MM.1S (cell line): ENCODE measurements around the gene PDIA6.

Experiments
- DNase-seq: peaks from one replicate; pipeline ENCODE4 v3.0.0-alpha.2; 2015
- H2AFZ ChIP-seq: fragments of 300-600 bp; sonication (generic); 2 replicates; pipeline ENCODE4 v1.6.0; 2016; ENCODE audit warnings: antibody characterized with exemption, low read length
- H3F3A ChIP-seq: fragments of 300-600 bp; sonication (generic); 2 replicates; pipeline ENCODE4 v1.6.1; 2016; ENCODE audit warnings: mild to moderate bottlenecking, antibody characterized with exemption, low read length, moderate library complexity, mixed read lengths; ENCODE audit not compliant: insufficient read depth
- H3K27ac ChIP-seq: fragments of 300-600 bp; sonication (generic); 2 replicates; pipeline ENCODE4 v1.5.1; 2016; ENCODE audit warnings: mild to moderate bottlenecking, low read length
- H3K27me3 ChIP-seq: fragments of 300-600 bp; sonication (generic); replicated peaks from 2 replicates; pipeline ENCODE4 v1.6.0; 2016; ENCODE audit warnings: low read length; ENCODE audit not compliant: insufficient read depth
- H3K36me3 ChIP-seq: fragments of 300-600 bp; sonication (generic); replicated peaks from 2 replicates; pipeline ENCODE4 v1.6.1; 2016; ENCODE audit warnings: mild to moderate bottlenecking, low read length, mixed read lengths; ENCODE audit not compliant: insufficient read depth
- H3K4me1 ChIP-seq: fragments of 300-600 bp; sonication (generic); 2 replicates; pipeline ENCODE4 v1.6.1; 2016; ENCODE audit warnings: low read length, mixed read lengths
- H3K4me2 ChIP-seq: fragments of 300-600 bp; sonication (generic); 2 replicates; pipeline ENCODE4 v1.6.0; 2016; ENCODE audit warnings: low read depth, low read length
- H3K4me3 ChIP-seq: fragments of 300-600 bp; sonication (generic); 2 replicates; pipeline ENCODE4 v1.5.1; 2016; ENCODE audit warnings: low read length, mixed read lengths
- H3K79me2 ChIP-seq: fragments of 300-600 bp; sonication (generic); 2 replicates; pipeline ENCODE4 v1.6.1; 2016; ENCODE audit warnings: mixed run types, low read length, mixed read lengths
- H3K9ac ChIP-seq: fragments of 300-600 bp; sonication (generic); 2 replicates; pipeline ENCODE4 v1.6.1; 2016; ENCODE audit warnings: low read length, mixed read lengths
- H3K9me2 ChIP-seq: fragments of 300-600 bp; sonication (generic); replicated peaks from 2 replicates; pipeline ENCODE4 v1.6.1; 2016; ENCODE audit warnings: mild to moderate bottlenecking, low read length, mixed read lengths; ENCODE audit not compliant: insufficient read depth
- H3K9me3 ChIP-seq: fragments of 300-600 bp; sonication (generic); replicated peaks from 2 replicates; pipeline ENCODE4 v1.6.1; 2016; ENCODE audit warnings: mild to moderate bottlenecking, low read length, mixed read lengths; ENCODE audit not compliant: insufficient read depth
- H4K20me1 ChIP-seq: fragments of 300-600 bp; sonication (generic); 2 replicates; pipeline ENCODE4 v1.6.1; 2016; ENCODE audit warnings: mild to moderate bottlenecking, low read length, moderate library complexity, mixed read lengths; ENCODE audit not compliant: insufficient read depth
- CTCF ChIP-seq: fragments of 300-600 bp; sonication (generic); IDR thresholded peaks from 2 replicates; pipeline ENCODE4 v1.5.1; 2016; ENCODE audit warnings: antibody characterized with exemption, low read length, mixed read lengths
- EZH2 ChIP-seq: fragments of 300-600 bp; sonication (generic); optimal IDR thresholded peaks from 2 replicates; pipeline ENCODE3; 2017; ENCODE audit warnings: low read depth, mild to moderate bottlenecking, antibody characterized with exemption, low read length, mixed read lengths
- EZH2phosphoT487 ChIP-seq: fragments of 300-600 bp; sonication (generic); IDR thresholded peaks from 2 replicates; pipeline ENCODE4 v1.6.1; 2018; ENCODE audit warnings: antibody characterized with exemption, low read length

The PDIA6 gene

GRCh38 chr2:10848541-10848940, 36.0 kb upstream of the PDIA6 start:
- H3K4me1 ChIP-seq, result no peaks in the 10 kb centered on the region

GRCh38 chr2:10847008-10847407, 34.4 kb upstream of the PDIA6 start:
- no peak overlapping the region for H3K4me3 ChIP-seq
- H3K36me3 ChIP-seq, result no peaks in the 10 kb centered on the region
- no peaks in the 10 kb centered on the region for H3K9me2 ChIP-seq
- no peak for DNase-seq
- no peak for TF ChIP-seq EZH2
- TF ChIP-seq CTCF, result no peak
- TF ChIP-seq EZH2phosphoT487, result no peak
- H3K79me2 ChIP-seq, result no peaks in the 10 kb centered on the region
- H3K9me3 ChIP-seq, result no peaks in the 10 kb centered on the region
- H4K20me1 ChIP-seq, result no peaks in the 10 kb centered on the region
- no peak overlapping the region for H3K9ac ChIP-seq
- no peak overlapping the region for H2AFZ ChIP-seq
- H3F3A ChIP-seq, result no peaks in the 10 kb centered on the region
- no peaks in the 10 kb centered on the region; the same call in 1 of the 2 replicates for H3K27me3 ChIP-seq
- H3K4me1 ChIP-seq, result no peaks in the 10 kb centered on the region
- H3K4me2 ChIP-seq, result no peak overlapping the region
- no peak overlapping the region for H3K27ac ChIP-seq

More at GRCh38 chr2:10848541-10848940, 36.0 kb upstream of the PDIA6 start:
- Histone ChIP-seq H3K27ac (no peak overlapping the region), H3K27me3 (no peaks in the 10 kb centered on the region; the same call in 1 of the 2 replicates), H3K79me2 (no peaks in the 10 kb centered on the region), H3K4me3 (no peak overlapping the region), H3K4me2 (no peak overlapping the region), H2AFZ (no peak overlapping the region), H3K36me3 (no peaks in the 10 kb centered on the region), H4K20me1 (no peaks in the 10 kb centered on the region), H3K9me2 (no peaks in the 10 kb centered on the region), H3K9me3 (no peaks in the 10 kb centered on the region), H3K9ac (no peak overlapping the region), H3F3A (no peaks in the 10 kb centered on the region)
- TF ChIP-seq CTCF, result no peak
- no peak for TF ChIP-seq EZH2phosphoT487
- TF ChIP-seq EZH2, result no peak
- DNase-seq, result no peak

GRCh38 chr2:10846110-10846861, 33.7 kb upstream of the PDIA6 start:
- H4K20me1 ChIP-seq, result no peaks in the 10 kb centered on the region
- no peaks in the 10 kb centered on the region; the same call in 1 of the 2 replicates for H3K27me3 ChIP-seq
- no peaks in the 10 kb centered on the region for H3K36me3 ChIP-seq
- no peak for DNase-seq
- H3K4me1 ChIP-seq, result no peaks in the 10 kb centered on the region
- H2AFZ ChIP-seq, result no peak overlapping the region
- H3F3A ChIP-seq, result no peaks in the 10 kb centered on the region
- H3K9me2 ChIP-seq, result no peaks in the 10 kb centered on the region
- H3K4me3 ChIP-seq, result no peak overlapping the region
- no peak overlapping the region for H3K27ac ChIP-seq
- no peak for TF ChIP-seq CTCF
- no peak for TF ChIP-seq EZH2
- no peak for TF ChIP-seq EZH2phosphoT487
- H3K4me2 ChIP-seq, result no peak overlapping the region
- H3K9me3 ChIP-seq, result no peaks in the 10 kb centered on the region
- H3K79me2 ChIP-seq, result no peaks in the 10 kb centered on the region
- no peak overlapping the region for H3K9ac ChIP-seq
